Activated CD8-positive, alpha-beta memory T cell treated with anti-CD3 and anti-CD28 coated beads, Interleukin-2, amount 50 U/mL, for 48 hours (primary cell): ENCODE measurements around the gene HDHD3.
"Not testable (repeated sequence)": the region's sequence is repeated elsewhere in the genome, so short reads cannot be mapped to it uniquely, and the experiment has no call there.

Experiments
- DNase-seq: peaks from one replicate; pipeline ENCODE4 v3.0.0-alpha.2; 2020

The HDHD3 gene

GRCh38 chr9:113388833-113389232 lies 12.0 kb upstream of the HDHD3 start:
- no peak for DNase-seq

- DNase-seq, result no peak
Observed at GRCh38 chr9:113387560-113388230, 10.9 kb upstream of the HDHD3 start.

- DNase-seq, result no peak
Observed at GRCh38 chr9:113386571-113387393, 10.0 kb upstream of the HDHD3 start.

- no peak for DNase-seq
Observed at GRCh38 chr9:113381909-113382411, 5.2 kb upstream of the HDHD3 start.

- not testable (repeated sequence) for DNase-seq
Observed at GRCh38 chr9:113381441-113381840, 4.7 kb upstream of the HDHD3 start.

- DNase-seq, result no peak
Observed at GRCh38 chr9:113380869-113381378, 4.1 kb upstream of the HDHD3 start.

- not testable (repeated sequence) for DNase-seq
Observed at GRCh38 chr9:113379829-113380210, 3.0 kb upstream of the HDHD3 start.

GRCh38 chr9:113379094-113379828 lies 2.5 kb upstream of the HDHD3 start:
- not testable (repeated sequence) for DNase-seq

GRCh38 chr9:113375057-113376023 lies 1.4 kb downstream of the HDHD3 start:
- DNase-seq, result no peak

GRCh38 chr9:113373676-113374392 lies 3.0 kb downstream of the HDHD3 start:
- no peak for DNase-seq

GRCh38 chr9:113373256-113373655 lies 3.5 kb downstream of the HDHD3 start:
- no peak for DNase-seq

GRCh38 chr9:113372059-113372458 lies 4.7 kb downstream of the HDHD3 start:
- DNase-seq, result no peak

GRCh38 chr9:113370806-113371325 lies 5.9 kb downstream of the HDHD3 start:
- DNase-seq, result no peak

- no peak for DNase-seq
Observed at GRCh38 chr9:113369855-113370140, 7.0 kb downstream of the HDHD3 start.

GRCh38 chr9:113368982-113369854 lies 7.6 kb downstream of the HDHD3 start:
- DNase-seq, result no peak

- no peak for DNase-seq
Observed at GRCh38 chr9:113368348-113368981, 8.3 kb downstream of the HDHD3 start.

- not testable (repeated sequence) for DNase-seq
Observed at GRCh38 chr9:113365652-113366051, 11.1 kb downstream of the HDHD3 start.

GRCh38 chr9:113364951-113365350 lies 11.8 kb downstream of the HDHD3 start:
- DNase-seq, result no peak

GRCh38 chr9:113363336-113363735 lies 13.4 kb downstream of the HDHD3 start:
- no peak for DNase-seq
